Neutrophil (primary cell): ENCODE results near the gene TJP2.

Experiments used
- H3K27ac ChIP-seq: fragments of 200-600 bp; sonication (generic); 2 replicates; pipeline ENCODE4 v1.5.1; 2016; ENCODE audit warnings: mild to moderate bottlenecking, moderate library complexity
- H3K27me3 ChIP-seq: fragments of 200-600 bp; sonication (generic); 2 replicates; pipeline ENCODE4 v1.6.0; 2016; ENCODE audit warnings: mild to moderate bottlenecking
- H3K36me3 ChIP-seq: fragments of 200-600 bp; sonication (generic); 2 replicates; pipeline ENCODE4 v1.5.1; 2017
- H3K4me1 ChIP-seq, 2 experiments: fragments of 200-600 bp in 1 of 2; sonication (generic) in 1 of 2; 1 replicate in 1 of 2; 2 replicates in 1 of 2; pipeline versions ENCODE4 v1.5.1 to v1.6.1; 2013 to 2016; ENCODE audit warnings: low read depth in 1 of 2, low read length in 1 of 2, mild to moderate bottlenecking in 1 of 2, moderate library complexity in 1 of 2; ENCODE audit not compliant: control insufficient read depth in 1 of 2, insufficient read depth in 1 of 2
- H3K4me3 ChIP-seq, 2 experiments: fragments of 200-600 bp in 1 of 2; sonication (generic) in 1 of 2; 1 replicate in 1 of 2; 2 replicates in 1 of 2; pipeline ENCODE4 v1.5.1; 2013 to 2016; ENCODE audit warnings: low read depth in 1 of 2, low read length in 1 of 2, mild to moderate bottlenecking in 1 of 2, moderate library complexity in 1 of 2
- H3K9me3 ChIP-seq: fragments of 200-600 bp; sonication (generic); 2 replicates; pipeline ENCODE4 v1.5.1; 2016
- TF ChIP-seq, protein P1 (sequence below): fragments of 200-600 bp; sonication (generic); IDR thresholded peaks from 2 replicates; pipeline ENCODE4 v1.5.1; 2016; ENCODE audit warnings: antibody characterized with exemption

Gene TJP2

DNA sequence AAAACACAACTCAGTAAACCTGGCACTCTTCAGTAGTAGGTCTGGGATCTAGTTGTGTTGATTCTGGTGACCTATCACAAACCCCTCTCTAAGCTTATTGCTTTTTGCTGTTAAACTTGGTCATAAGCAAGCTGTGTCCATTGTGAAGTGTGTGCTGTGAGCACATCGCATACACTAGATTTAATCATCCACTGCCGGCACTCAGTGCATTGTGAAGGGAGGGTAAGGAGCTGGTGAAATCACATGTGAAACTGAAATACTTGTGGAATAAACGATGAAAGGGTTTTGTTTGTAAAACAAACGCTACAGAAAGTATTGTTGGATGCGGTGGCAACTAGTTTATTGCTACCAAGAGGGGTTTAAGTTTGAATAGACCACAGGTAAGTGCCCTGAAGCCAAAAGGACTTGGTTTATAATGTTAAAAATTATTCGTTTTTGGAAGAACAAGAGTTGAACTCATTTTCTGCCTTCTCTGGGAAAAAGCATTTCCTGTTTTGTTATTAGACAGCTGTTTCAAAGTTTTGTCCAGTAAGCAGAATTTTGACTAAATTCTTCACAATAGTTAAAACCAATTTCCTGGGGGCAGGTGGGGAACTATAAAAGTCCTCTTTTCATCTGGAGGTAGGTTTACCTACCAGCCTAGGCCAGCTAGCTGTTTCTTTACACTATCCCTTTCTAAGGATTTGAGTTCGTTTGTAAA is 24.6 kb downstream of the TJP2 start:
- TF ChIP-seq, protein P1, sequence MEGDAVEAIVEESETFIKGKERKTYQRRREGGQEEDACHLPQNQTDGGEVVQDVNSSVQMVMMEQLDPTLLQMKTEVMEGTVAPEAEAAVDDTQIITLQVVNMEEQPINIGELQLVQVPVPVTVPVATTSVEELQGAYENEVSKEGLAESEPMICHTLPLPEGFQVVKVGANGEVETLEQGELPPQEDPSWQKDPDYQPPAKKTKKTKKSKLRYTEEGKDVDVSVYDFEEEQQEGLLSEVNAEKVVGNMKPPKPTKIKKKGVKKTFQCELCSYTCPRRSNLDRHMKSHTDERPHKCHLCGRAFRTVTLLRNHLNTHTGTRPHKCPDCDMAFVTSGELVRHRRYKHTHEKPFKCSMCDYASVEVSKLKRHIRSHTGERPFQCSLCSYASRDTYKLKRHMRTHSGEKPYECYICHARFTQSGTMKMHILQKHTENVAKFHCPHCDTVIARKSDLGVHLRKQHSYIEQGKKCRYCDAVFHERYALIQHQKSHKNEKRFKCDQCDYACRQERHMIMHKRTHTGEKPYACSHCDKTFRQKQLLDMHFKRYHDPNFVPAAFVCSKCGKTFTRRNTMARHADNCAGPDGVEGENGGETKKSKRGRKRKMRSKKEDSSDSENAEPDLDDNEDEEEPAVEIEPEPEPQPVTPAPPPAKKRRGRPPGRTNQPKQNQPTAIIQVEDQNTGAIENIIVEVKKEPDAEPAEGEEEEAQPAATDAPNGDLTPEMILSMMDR: no peak
- no peaks in the 10 kb centered on the region for H3K9me3 ChIP-seq
- no peaks in the 10 kb centered on the region for H3K36me3 ChIP-seq
- no peak overlapping the region for H3K4me3 ChIP-seq
- H3K27ac ChIP-seq: no peak overlapping the region
- H3K27me3 ChIP-seq: no peaks in the 10 kb centered on the region
- no peaks in the 10 kb centered on the region for H3K4me1 ChIP-seq

GRCh38 chr9:69199769-69200470 is 25.8 kb downstream of the TJP2 start:
- TF ChIP-seq, protein P1: no peak
- no peaks in the 10 kb centered on the region for H3K4me1 ChIP-seq
- H3K27me3 ChIP-seq: no peaks in the 10 kb centered on the region
- H3K4me3 ChIP-seq: no peak overlapping the region
- H3K27ac ChIP-seq: no peak overlapping the region
- no peaks in the 10 kb centered on the region for H3K36me3 ChIP-seq
- no peaks in the 10 kb centered on the region for H3K9me3 ChIP-seq

- H3K36me3 ChIP-seq: no peaks in the 10 kb centered on the region
- no peaks in the 10 kb centered on the region for H3K27me3 ChIP-seq
- no peak overlapping the region for H3K27ac ChIP-seq
- TF ChIP-seq, protein P1: no peak
- H3K4me3 ChIP-seq: no peak overlapping the region
- no peaks in the 10 kb centered on the region for H3K4me1 ChIP-seq
- no peaks in the 10 kb centered on the region for H3K9me3 ChIP-seq
Measured at GRCh38 chr9:69202556-69202955, 28.5 kb downstream of the TJP2 start.

DNA sequence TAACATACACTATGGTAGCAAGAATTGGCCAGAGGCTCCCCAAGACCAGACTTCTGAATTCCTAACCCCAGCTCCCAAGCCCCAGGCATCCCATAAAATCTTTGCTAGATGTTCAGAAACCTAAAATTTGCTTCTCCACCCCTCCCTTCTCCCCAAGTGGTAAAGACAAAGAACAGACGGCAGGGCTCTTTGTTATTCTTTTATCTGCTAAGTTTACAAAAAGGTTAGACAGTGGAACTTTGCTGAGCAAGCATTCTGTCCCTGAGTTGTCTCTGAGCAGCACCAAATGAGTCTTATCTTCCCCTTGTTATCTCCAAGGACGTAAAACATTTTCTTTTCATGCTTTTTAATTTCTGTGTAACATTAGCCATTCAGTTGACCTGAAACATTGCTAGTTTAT is 30.2 kb downstream of the TJP2 start:
- TF ChIP-seq, protein P1: no peak
- Histone ChIP-seq H3K4me1 (no peaks in the 10 kb centered on the region), H3K4me3 (no peak overlapping the region), H3K27ac (no peak overlapping the region), H3K27me3 (no peaks in the 10 kb centered on the region), H3K9me3 (no peaks in the 10 kb centered on the region), H3K36me3 (no peaks in the 10 kb centered on the region)

DNA sequence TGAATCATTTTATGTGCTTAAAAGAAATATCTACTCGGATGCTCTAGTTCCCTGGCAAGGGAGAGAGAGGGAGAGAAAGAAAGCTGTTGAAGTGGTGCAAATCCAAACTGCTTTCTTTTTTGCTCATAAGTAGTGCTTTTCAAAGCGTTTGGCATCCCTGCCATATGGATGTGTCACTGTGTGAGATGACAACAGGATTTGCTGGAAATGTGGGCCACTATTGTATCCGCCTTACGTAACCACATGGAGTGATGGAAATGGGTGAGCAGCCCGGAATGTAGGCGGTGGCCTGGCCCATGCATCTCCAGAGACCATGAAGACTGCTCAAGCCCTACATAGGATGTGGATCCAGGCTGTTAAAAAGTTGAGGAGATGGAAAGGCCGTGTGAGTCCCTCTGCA is 30.8 kb downstream of the TJP2 start:
- Histone ChIP-seq H3K9me3 (no peaks in the 10 kb centered on the region), H3K4me3 (no peak overlapping the region), H3K27me3 (no peaks in the 10 kb centered on the region), H3K4me1 (no peaks in the 10 kb centered on the region), H3K36me3 (no peaks in the 10 kb centered on the region), H3K27ac (no peak overlapping the region)
- TF ChIP-seq, protein P1: no peak
